Spleen (tissue), 7 donors: ENCODE results near the gene GPR157.

Source experiments
- POLR2A ChIP-seq, 3 donors: fragments of 450-650 bp; IDR thresholded peaks; one replicate each; pipeline ENCODE4 v1.5.1; 2017; ENCODE audit warnings: antibody characterized with exemption in 3 of 3, mild to moderate bottlenecking in 1 of 3
- TF ChIP-seq, protein P1 (sequence below), 11 experiments: fragments of 200-600 bp in 7 of 11; fragments of 450-650 bp in 4 of 11; sonication (generic) in 4 of 11; IDR thresholded peaks in 8 of 11; conservative IDR thresholded peaks in 3 of 11; 1 replicate in 7 of 11; 2 replicates in 4 of 11; pipeline versions ENCODE4 v1.4.0 to v1.8.0; 2016 to 2021; ENCODE audit warnings: antibody characterized with exemption in 11 of 11, inconsistent platforms in 4 of 11, mild to moderate bottlenecking in 1 of 11
- donor health status: DM: no; HTN: no; CAD: no; lungs with moderate emphysema.
- donor health status: DM: no; HTN: no; CAD: no.
- donor health status: DM: no; HTN: no; CAD: no.

DNA sequence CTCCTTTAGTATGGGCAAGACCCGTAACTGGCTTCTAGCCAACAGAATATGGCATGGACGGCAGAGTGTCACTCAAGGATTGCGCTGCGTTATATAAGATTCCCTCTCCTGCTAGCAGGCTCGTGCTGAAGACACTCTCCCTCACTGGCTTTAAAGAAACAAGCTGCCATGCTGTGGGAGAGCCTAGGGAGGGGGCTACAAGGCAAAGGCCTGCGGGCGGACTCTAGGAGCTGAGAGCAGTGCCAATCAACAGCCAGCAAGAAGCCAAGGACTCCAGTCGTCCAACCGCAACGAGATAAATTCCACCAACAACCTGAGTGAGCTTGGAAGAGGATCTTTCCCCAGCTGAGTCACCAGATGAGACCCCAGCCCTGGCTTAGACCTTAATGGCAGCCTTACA, 45.9 kb upstream of the GPR157 start:
- TF ChIP-seq, protein P1, sequence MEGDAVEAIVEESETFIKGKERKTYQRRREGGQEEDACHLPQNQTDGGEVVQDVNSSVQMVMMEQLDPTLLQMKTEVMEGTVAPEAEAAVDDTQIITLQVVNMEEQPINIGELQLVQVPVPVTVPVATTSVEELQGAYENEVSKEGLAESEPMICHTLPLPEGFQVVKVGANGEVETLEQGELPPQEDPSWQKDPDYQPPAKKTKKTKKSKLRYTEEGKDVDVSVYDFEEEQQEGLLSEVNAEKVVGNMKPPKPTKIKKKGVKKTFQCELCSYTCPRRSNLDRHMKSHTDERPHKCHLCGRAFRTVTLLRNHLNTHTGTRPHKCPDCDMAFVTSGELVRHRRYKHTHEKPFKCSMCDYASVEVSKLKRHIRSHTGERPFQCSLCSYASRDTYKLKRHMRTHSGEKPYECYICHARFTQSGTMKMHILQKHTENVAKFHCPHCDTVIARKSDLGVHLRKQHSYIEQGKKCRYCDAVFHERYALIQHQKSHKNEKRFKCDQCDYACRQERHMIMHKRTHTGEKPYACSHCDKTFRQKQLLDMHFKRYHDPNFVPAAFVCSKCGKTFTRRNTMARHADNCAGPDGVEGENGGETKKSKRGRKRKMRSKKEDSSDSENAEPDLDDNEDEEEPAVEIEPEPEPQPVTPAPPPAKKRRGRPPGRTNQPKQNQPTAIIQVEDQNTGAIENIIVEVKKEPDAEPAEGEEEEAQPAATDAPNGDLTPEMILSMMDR (IDR thresholded peaks at IDR 0.05 in 8 of 11, conservative IDR thresholded peaks at IDR 0.05 in 3 of 11), result no peak
- no peak for TF ChIP-seq POLR2A (IDR thresholded peaks at IDR 0.05)
